ENCODE results near the gene AMHR2.
"Not testable (repeated sequence)": the region's sequence is repeated elsewhere in the genome, so short reads cannot be mapped to it uniquely, and the experiment has no call there.

The AMHR2 gene

GRCh38 chr12:53423597-53423996 lies at the start of gene AMHR2:
Gene AMHR2, plus strand, starts transcription at chr12:53423855. Its CDS starts 80 bp downstream, at chr12:53423935.
- DNase-seq = no peak

DNA sequence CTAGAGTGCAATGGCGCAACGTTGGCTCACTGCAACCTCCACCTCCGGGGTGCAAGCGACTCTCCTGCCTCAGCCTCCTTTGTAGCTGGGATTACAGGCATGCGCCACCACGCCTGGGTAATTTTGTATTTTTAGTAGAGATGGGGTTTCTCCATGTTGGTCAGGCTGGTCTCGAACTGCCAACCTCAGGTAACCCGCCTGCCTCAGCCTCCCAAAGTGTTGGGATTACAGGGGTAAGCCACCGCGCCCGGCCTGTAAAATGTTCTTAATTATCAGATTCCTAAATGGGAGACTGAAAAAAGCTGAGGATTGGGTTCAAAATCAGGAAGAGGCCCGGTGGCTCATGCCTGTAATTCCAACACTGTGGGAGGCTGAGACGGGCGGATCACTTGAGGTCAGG lies 49.4 kb upstream of the AMHR2 start:
- not testable (repeated sequence) for DNase-seq

GRCh38 chr12:53376747-53377146 lies 46.9 kb upstream of the AMHR2 start:
- DNase-seq = no peak

- no peak for DNase-seq
These were observed 45.4 kb upstream of the AMHR2 start for GRCh38 chr12:53378222-53378621.

- DNase-seq = no peak
These were observed 44.8 kb upstream of the AMHR2 start for GRCh38 chr12:53378724-53379388.

DNA sequence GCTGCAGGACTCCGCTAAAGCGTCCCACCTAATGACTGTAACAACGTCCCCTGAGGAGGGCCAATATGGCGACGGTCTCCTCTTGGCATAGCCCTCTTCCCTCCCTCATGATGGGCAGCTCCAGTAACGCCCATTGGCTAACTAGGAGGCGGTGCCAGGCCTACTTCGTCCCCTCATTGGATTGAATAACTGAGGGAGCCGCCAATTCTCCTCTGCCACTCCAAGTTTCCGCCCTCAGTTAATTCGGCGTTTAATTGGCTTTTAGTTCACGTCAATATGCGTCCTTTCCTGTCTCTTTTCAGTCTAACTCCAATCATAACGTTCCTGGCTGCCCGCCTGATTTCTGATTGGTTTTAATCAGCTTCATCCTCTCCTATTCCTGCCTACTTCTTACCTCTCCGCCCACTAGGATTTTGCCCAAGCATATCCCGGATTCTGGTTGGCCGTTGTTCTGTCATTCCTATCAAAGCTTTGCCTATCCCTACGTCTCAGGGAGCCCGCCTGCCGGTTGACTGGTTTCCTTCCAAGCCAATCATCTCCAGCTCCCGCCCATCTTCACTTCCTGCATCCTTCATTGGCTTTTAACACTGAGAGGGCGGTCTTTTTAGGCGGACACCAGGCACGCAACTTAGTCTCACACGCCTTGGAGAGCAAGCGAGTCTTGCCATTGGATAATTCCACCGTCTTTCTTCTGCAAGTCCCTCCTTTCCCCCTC lies 44.1 kb upstream of the AMHR2 start:
- peak; percentile 98 for DNase-seq

GRCh38 chr12:53380104-53380793 lies 43.4 kb upstream of the AMHR2 start, which contains the start of gene SP1:
Gene SP1, plus strand, starts transcription at chr12:53380176. Its CDS starts 116 bp downstream, at chr12:53380292.
- DNase-seq = peak; percentile 77

- no peak for DNase-seq
These were observed 42.6 kb upstream of the AMHR2 start for GRCh38 chr12:53380794-53381730.

- no peak for DNase-seq
These were observed 41.7 kb upstream of the AMHR2 start for GRCh38 chr12:53381731-53382630.

- DNase-seq = no peak
These were observed 40.4 kb upstream of the AMHR2 start for GRCh38 chr12:53383258-53383657.

GRCh38 chr12:53386381-53386780 lies 37.3 kb upstream of the AMHR2 start:
- DNase-seq = not testable (repeated sequence)

GRCh38 chr12:53388932-53389331 lies 34.7 kb upstream of the AMHR2 start:
- DNase-seq = no peak

DNA sequence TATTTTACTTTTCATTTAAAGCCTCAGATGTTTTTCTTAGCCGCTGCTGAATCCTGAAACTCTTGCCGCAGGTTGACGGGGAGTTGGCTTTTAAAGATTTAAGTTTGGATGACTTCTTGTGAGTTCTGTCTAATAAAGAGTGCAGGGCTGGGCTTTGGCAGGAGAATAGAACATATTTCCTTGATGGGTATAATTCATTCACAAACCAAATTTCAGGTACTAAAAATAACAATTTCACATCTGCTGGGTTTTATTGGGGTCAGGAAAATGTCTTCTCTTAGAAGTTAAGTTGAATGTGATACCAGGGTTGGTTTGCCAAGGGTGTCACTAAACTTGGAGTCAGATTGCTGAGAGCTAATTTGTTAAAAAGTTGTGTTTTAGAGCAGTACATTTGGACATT lies 34.0 kb upstream of the AMHR2 start:
- no peak for DNase-seq

- no peak for DNase-seq
These were observed 31.9 kb upstream of the AMHR2 start for GRCh38 chr12:53391724-53392123.

DNA sequence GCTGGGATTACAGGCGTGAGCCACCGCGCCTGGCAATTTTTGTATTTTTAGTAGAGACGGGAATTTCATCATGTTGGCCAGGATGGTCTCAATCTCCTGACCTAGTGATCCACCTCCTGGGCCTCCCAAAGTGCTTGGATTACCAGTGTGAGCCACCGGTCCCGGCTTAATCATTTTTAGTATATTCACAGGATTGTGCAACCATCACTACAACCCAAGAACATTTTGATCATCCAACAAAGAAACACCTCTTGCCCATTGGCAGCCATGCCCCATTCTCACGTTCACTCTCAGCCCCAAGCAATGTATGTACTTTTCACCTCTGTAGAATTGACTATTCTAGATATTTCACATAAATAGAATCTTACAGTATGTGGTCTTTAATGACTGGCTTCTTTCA lies 23.8 kb upstream of the AMHR2 start:
- no peak for DNase-seq

DNA sequence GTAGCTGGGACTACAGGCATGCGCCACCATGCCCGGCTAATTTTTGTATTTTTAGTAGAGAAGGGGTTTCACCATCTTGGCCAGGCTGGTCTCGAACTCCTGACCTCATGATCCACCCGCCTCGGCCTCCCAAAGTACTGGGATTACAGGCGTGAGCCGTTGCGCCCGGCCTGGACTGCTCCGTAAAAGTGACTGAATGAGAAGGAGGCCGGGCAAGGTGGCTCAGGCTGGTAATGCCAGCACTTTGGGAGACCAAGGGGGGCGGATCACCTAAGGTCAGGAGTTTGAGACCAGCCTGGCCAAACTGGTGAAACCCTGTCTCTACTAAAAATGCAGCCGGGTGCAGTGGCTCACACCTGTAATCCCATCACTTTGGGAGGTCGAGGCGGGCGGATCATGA lies 21.3 kb upstream of the AMHR2 start:
- not testable (repeated sequence) for DNase-seq

GRCh38 chr12:53402871-53403270 lies 20.8 kb upstream of the AMHR2 start:
- no peak for DNase-seq

DNA sequence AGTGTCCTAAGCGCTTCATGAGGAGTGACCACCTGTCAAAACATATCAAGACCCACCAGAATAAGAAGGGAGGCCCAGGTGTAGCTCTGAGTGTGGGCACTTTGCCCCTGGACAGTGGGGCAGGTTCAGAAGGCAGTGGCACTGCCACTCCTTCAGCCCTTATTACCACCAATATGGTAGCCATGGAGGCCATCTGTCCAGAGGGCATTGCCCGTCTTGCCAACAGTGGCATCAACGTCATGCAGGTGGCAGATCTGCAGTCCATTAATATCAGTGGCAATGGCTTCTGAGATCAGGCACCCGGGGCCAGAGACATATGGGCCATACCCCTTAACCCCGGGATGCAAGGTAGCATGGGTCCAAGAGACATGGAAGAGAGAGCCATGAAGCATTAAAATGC lies 12.7 kb upstream of the AMHR2 start:
- no peak for DNase-seq

GRCh38 chr12:53413485-53414204 lies 10.0 kb upstream of the AMHR2 start:
- DNase-seq = no peak

DNA sequence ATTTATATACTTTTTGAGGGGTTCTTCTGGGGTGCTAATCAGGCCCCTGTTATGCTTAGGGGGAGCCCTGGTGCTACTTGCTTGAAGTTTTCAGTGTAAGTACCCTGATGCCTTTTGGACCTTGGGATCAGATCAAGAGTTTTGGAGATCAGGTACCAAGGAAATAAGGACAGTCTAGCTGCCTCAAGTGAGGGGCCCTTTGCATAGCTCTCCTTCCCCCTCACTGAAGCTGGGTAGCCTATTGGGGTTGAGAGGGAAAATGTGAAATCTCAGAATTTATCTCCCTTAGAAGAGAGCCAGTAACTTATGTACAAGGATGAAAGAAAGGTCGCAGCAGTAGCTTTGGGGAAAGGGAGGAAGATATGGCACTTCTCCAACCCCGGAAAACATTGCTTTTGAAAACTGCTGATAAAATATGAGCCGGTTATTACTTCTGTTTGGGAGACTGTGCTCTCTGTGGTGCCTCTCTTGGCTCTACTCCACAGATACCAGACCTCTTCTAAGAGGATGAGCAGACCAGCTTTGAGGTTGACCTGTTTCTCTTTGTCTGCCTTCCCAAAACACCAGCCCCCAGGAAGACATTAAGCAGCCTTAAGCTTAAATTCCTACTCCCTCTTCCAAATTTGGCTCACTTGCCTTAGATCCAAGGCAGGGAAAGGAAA lies 8.8 kb upstream of the AMHR2 start:
- no peak for DNase-seq
